EL (cell line): ENCODE measurements around the gene DNAJC1.
"Not testable (repeated sequence)": the region's sequence is repeated elsewhere in the genome, so short reads cannot be mapped to it uniquely, and the experiment has no call there.

Experiments used
- DNase-seq: peaks from one replicate; pipeline ENCODE4 v3.0.0-alpha.2; 2016

DNAJC1 gene

GRCh38 chr10:21721000-21721665 lies 282.4 kb downstream of the DNAJC1 start:
- DNase-seq: peak; percentile 65

GRCh38 chr10:21720090-21720489 lies 283.4 kb downstream of the DNAJC1 start:
- no peak for DNase-seq

- no peak for DNase-seq
These were observed 284.0 kb downstream of the DNAJC1 start for GRCh38 chr10:21719502-21719901.

GRCh38 chr10:21717437-21718054 lies 286.0 kb downstream of the DNAJC1 start:
- DNase-seq: not testable (repeated sequence)

- DNase-seq: peak; percentile 74
These were observed 287.9 kb downstream of the DNAJC1 start for GRCh38 chr10:21715531-21716195.

- DNase-seq: no peak
These were observed 290.6 kb downstream of the DNAJC1 start for GRCh38 chr10:21712975-21713374.

- DNase-seq: no peak
These were observed 296.0 kb downstream of the DNAJC1 start for GRCh38 chr10:21707498-21707897.
